Fibroblast of villous mesenchyme (primary cell): ENCODE results near the gene ENDOG. TPM values are rescaled to one million over a fixed set of nuclear protein-coding genes. Genes with fewer than 3 reads are reported as not detected.
"Not testable (repeated sequence)": the region's sequence is repeated elsewhere in the genome, so short reads cannot be mapped to it uniquely, and the experiment has no call there.

Experiments
- DNase-seq: peaks from one replicate; pipeline ENCODE4 v3.0.0-alpha.2; 2010; ENCODE audit warnings: low read depth
- H3K4me3 ChIP-seq: 2 replicates; pipeline ENCODE4 v1.5.1; 2011; ENCODE audit warnings: low read depth, mild to moderate bottlenecking, low read length
- CTCF ChIP-seq: IDR thresholded peaks from 2 replicates; pipeline ENCODE4 v1.5.1; 2012; ENCODE audit warnings: low read depth, mild to moderate bottlenecking, low read length; ENCODE audit not compliant: insufficient read depth
- total RNA-seq: library from RNA; depleted of rRNA; stranded (reverse); fragments of >200 nt; gene quantifications from 2 replicates; pipeline ENCODE4 v1.2.3, GENCODE V29; 2012

ENDOG gene
- total RNA-seq, 1 donor = 17.3 TPM

GRCh38 chr9:128788445-128788844 lies 29.9 kb upstream of the ENDOG start:
- DNase-seq = no peak
- TF ChIP-seq CTCF = no peak
- H3K4me3 ChIP-seq = peak overlapping the region; percentile 87

- no peak for DNase-seq
- TF ChIP-seq CTCF = no peak
These were observed 27.8 kb upstream of the ENDOG start for GRCh38 chr9:128790536-128790935.

GRCh38 chr9:128792134-128792533 lies 26.2 kb upstream of the ENDOG start:
- H3K4me3 ChIP-seq = no peak overlapping the region
- TF ChIP-seq CTCF = no peak
- no peak for DNase-seq

More at GRCh38 chr9:128790536-128790935, 27.8 kb upstream of the ENDOG start:
- no peak overlapping the region for H3K4me3 ChIP-seq

- no peak overlapping the region for H3K4me3 ChIP-seq
- TF ChIP-seq CTCF = no peak
- DNase-seq = no peak
These were observed 25.2 kb upstream of the ENDOG start for GRCh38 chr9:128792978-128793686.

- not testable (repeated sequence) for H3K4me3 ChIP-seq, DNase-seq
These were observed 23.3 kb upstream of the ENDOG start for GRCh38 chr9:128794961-128795360.

GRCh38 chr9:128798896-128799295 lies 19.4 kb upstream of the ENDOG start:
- H3K4me3 ChIP-seq = no peak overlapping the region
- TF ChIP-seq CTCF = no peak
- DNase-seq = no peak

GRCh38 chr9:128800061-128800460 lies 18.2 kb upstream of the ENDOG start:
- no peak for TF ChIP-seq CTCF
- H3K4me3 ChIP-seq = no peak overlapping the region
- no peak for DNase-seq
